Breast epithelium (tissue), 3 donors: ENCODE measurements around the gene RC3H2.

Source experiments
- POLR2AphosphoS5 ChIP-seq, 3 donors: sonication (generic); formaldehyde crosslinking; IDR thresholded peaks; one replicate each; pipeline ENCODE4 v1.6.1; 2017; ENCODE audit warnings: antibody characterized with exemption in 3 of 3
- TF ChIP-seq, protein P1 (sequence below), 3 donors: fragments of 450-650 bp; IDR thresholded peaks; one replicate each; pipeline ENCODE4 v1.5.1; 2016 to 2017; ENCODE audit warnings: antibody characterized with exemption in 3 of 3, mild to moderate bottlenecking in 3 of 3, moderate library complexity in 3 of 3

DNA sequence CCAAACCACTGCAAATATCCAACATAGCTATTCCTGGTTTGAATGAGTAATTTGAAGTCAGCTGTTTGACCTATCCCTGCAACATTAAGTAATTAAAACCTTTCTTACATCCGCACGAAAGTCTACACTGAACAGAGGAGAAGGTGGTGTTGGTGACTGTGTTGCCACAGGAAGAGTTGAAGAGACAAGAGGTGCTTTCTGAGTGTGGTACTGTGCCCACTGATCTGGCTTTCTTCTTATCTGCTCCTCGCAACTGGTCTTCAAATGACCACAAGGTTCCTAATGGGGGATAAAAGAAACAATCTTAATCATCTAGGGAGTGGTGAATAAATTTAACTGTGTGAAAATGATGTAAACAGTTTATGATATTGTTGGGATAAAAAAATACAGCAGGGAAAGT, 47.3 kb downstream of the RC3H2 start:
- TF ChIP-seq, protein P1, sequence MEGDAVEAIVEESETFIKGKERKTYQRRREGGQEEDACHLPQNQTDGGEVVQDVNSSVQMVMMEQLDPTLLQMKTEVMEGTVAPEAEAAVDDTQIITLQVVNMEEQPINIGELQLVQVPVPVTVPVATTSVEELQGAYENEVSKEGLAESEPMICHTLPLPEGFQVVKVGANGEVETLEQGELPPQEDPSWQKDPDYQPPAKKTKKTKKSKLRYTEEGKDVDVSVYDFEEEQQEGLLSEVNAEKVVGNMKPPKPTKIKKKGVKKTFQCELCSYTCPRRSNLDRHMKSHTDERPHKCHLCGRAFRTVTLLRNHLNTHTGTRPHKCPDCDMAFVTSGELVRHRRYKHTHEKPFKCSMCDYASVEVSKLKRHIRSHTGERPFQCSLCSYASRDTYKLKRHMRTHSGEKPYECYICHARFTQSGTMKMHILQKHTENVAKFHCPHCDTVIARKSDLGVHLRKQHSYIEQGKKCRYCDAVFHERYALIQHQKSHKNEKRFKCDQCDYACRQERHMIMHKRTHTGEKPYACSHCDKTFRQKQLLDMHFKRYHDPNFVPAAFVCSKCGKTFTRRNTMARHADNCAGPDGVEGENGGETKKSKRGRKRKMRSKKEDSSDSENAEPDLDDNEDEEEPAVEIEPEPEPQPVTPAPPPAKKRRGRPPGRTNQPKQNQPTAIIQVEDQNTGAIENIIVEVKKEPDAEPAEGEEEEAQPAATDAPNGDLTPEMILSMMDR (IDR thresholded peaks at IDR 0.05): no peak
- TF ChIP-seq POLR2AphosphoS5 (IDR thresholded peaks at IDR 0.05): no peak
